GM12891 (cell line): ENCODE measurements around the gene TGFBI.

Source experiments
- DNase-seq: peaks from one replicate; pipeline ENCODE4 v3.0.0; 2011; ENCODE audit warnings: low spot score; ENCODE audit not compliant: insufficient read length
- FAIRE-seq: peaks from 2 replicates; lab custom pipeline; 2011; peaks lifted over from hg19 to GRCh38; lab: Jason Lieb, UNC
- PAX5 ChIP-seq: IDR thresholded peaks from 2 replicates; pipeline ENCODE4 v1.6.1; 2011; ENCODE audit warnings: low read length, moderate library complexity, mild to moderate bottlenecking; ENCODE audit not compliant: insufficient read depth, severe bottlenecking
- POLR2A ChIP-seq: IDR thresholded peaks from 2 replicates; pipeline ENCODE4 v1.6.1; 2011; ENCODE audit warnings: low read depth, low read length, control low read depth
- POLR2AphosphoS5 ChIP-seq: IDR thresholded peaks from 2 replicates; pipeline ENCODE4 v1.6.1; 2011; ENCODE audit warnings: low read depth, low read length, control low read depth
- POU2F2 ChIP-seq: IDR thresholded peaks from 2 replicates; pipeline ENCODE4 v1.6.1; 2011; ENCODE audit warnings: low read depth, mild to moderate bottlenecking, control low read depth, low read length, moderate library complexity
- SPI1 ChIP-seq: IDR thresholded peaks from 2 replicates; pipeline ENCODE4 v1.6.1; 2011; ENCODE audit warnings: low read depth, low read length, control low read depth
- TAF1 ChIP-seq: IDR thresholded peaks from 2 replicates; pipeline ENCODE4 v1.6.1; 2011; ENCODE audit warnings: low read depth, low read length, control low read depth

Gene TGFBI

DNA sequence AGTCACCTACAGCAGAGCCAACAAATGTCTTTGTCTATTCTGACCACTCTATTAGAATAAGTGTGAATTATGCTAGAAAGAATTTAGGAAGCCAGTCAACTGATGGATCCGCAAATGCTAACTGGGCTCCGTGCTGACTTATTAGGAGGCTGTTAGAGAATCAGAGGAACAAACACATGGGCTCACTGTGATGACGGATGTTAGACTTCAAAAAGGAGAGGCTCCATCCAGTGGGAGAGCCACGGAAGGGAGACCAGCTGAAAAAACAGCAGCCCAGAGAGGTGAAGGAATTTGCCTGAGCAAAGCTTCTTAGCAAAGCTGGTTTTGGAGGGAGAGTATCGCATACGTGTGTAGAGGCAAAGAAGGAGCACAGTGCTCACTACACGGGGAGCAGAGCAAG is 5.8 kb upstream of the TGFBI start:
- TF ChIP-seq POU2F2 (no peak), POLR2A (no peak), TAF1 (no peak), POLR2AphosphoS5 (no peak), SPI1 (no peak), PAX5 (no peak)
- FAIRE-seq (no peak), DNase-seq (no peak)

- TF ChIP-seq SPI1 (no peak), PAX5 (no peak), POLR2A (no peak), TAF1 (no peak), POLR2AphosphoS5 (no peak), POU2F2 (no peak)
- FAIRE-seq (no peak), DNase-seq (no peak)
Observed at GRCh38 chr5:136023958-136024541, 4.7 kb upstream of the TGFBI start.

GRCh38 chr5:136025900-136026299 is 2.9 kb upstream of the TGFBI start:
- DNase-seq (no peak), FAIRE-seq (no peak)
- no peak for TF ChIP-seq POLR2A
- TF ChIP-seq TAF1, result no peak
- no peak for TF ChIP-seq PAX5
- TF ChIP-seq POU2F2, result no peak
- no peak for TF ChIP-seq POLR2AphosphoS5
- no peak for TF ChIP-seq SPI1

DNA sequence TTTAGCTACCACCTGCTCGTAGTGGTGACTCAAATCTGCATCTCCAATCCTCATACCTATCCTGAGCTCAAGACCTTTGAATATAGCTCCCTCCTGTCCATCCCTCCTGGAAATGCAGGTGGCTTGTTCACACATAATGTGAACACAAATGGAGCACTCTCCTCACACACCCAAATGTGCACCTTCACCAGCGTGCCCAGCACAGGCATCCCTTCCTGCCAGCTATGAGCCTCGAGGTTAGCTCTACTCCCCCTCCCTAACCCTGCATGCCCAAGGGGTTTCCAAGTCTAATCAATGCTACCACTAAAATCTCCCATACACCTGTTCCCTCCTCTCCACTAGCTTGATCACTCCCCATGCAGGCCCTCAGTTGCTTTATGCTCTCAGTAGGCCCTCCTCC is 2.2 kb upstream of the TGFBI start:
- DNase-seq (no peak), FAIRE-seq (no peak)
- TF ChIP-seq TAF1 (no peak), PAX5 (no peak), POU2F2 (no peak)

- TF ChIP-seq POLR2AphosphoS5 (no peak), POU2F2 (no peak), TAF1 (no peak), SPI1 (no peak), PAX5 (no peak), POLR2A (no peak)
- FAIRE-seq (no peak), DNase-seq (no peak)
Observed at GRCh38 chr5:136027311-136027710, 1.5 kb upstream of the TGFBI start.

GRCh38 chr5:136028090-136028489 is 698 bp upstream of the TGFBI start:
- TF ChIP-seq SPI1 (no peak), POLR2AphosphoS5 (no peak), TAF1 (no peak), POLR2A (no peak), PAX5 (no peak), POU2F2 (no peak)
- FAIRE-seq (no peak), DNase-seq (no peak)

GRCh38 chr5:136030252-136030651 is 1.5 kb downstream of the TGFBI start:
- no peak for FAIRE-seq
- TF ChIP-seq PAX5 (no peak), TAF1 (no peak), POLR2A (no peak), SPI1 (no peak), POLR2AphosphoS5 (no peak), POU2F2 (no peak)

DNA sequence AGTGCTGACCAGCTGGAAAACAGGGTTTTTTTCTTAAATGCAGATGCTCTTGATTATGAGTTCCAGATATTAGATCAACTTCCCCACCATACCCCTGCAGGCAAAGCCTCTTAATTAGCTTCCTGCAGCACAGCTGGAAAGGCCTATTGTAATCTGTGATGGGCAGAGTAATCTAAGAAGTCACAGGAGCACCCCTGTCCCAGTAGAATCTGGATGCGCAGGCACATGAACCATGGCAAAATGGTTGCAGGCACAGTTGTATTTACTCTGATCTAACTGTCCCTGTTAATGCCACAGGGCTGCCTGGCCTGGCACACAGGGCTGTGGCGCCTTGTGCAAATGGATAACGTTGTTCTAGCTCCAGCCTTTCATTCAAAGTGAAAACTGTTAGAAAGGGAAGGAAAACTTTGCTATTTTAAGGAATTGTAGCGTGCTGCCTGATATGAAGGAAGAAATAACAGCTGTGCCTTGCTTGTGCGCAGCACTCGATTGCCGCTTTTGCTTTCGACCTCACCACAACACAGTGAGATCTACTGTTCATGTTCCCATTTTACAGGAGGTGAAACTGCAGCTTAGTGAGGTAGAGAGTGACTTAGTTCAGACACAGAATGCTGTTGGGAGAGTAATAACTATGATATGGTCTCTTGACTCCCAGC is 2.3 kb downstream of the TGFBI start:
- TF ChIP-seq POU2F2 (no peak), POLR2AphosphoS5 (no peak), PAX5 (no peak), SPI1 (no peak), TAF1 (no peak)
- DNase-seq (no peak), FAIRE-seq (no peak)

More at GRCh38 chr5:136030252-136030651, 1.5 kb downstream of the TGFBI start:
- DNase-seq, result no peak

GRCh38 chr5:136031711-136032110 is 2.9 kb downstream of the TGFBI start:
- DNase-seq (no peak), FAIRE-seq (no peak)
- TF ChIP-seq PAX5 (no peak), POLR2A (no peak), POLR2AphosphoS5 (no peak), POU2F2 (no peak), TAF1 (no peak), SPI1 (no peak)

GRCh38 chr5:136032564-136032963 is 3.8 kb downstream of the TGFBI start:
- FAIRE-seq (no peak), DNase-seq (no peak)
- TF ChIP-seq POLR2AphosphoS5, result no peak
- TF ChIP-seq TAF1, result no peak
- TF ChIP-seq POLR2A, result no peak
- TF ChIP-seq POU2F2, result no peak
- no peak for TF ChIP-seq PAX5
- no peak for TF ChIP-seq SPI1

GRCh38 chr5:136033234-136033633 is 4.4 kb downstream of the TGFBI start:
- FAIRE-seq (no peak), DNase-seq (no peak)
- TF ChIP-seq SPI1, result no peak
- no peak for TF ChIP-seq POU2F2
